GM12873 (cell line): ENCODE data around the gene PRPF8.

Experiments used
- CTCF ChIP-seq: IDR thresholded peaks from 2 replicates; pipeline ENCODE4 v1.5.1; 2012; ENCODE audit warnings: low read depth, mild to moderate bottlenecking, moderate library complexity, low read length, control low read depth; ENCODE audit not compliant: insufficient read depth; ENCODE audit errors: missing control alignments

The PRPF8 gene

DNA sequence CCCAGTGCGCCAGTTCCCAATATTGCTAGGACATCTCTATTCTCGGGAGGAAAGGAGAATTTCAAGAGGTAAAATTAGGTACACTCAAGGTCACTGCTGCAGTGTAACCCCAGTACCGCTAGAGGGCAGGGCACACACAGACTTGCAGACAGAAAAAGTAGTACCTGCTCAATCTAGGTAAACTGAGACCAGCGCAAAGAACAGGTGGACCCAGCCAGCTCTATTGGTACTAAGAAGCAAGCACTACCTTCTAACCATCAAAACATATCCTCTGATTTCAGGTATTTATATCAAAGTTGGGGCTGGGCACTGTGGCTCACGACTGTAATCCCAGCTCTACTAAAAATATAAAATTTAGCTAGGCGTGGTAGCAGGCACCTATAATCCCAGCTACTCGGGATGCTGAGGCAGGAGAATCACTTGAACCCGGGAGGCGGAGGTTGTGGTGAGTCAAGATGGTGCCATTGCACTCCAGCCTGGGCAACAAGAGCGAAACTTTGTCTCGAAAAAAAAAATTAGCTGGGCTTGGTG is 36.3 kb upstream of the PRPF8 start:
- TF ChIP-seq CTCF, result peak; percentile 99

DNA sequence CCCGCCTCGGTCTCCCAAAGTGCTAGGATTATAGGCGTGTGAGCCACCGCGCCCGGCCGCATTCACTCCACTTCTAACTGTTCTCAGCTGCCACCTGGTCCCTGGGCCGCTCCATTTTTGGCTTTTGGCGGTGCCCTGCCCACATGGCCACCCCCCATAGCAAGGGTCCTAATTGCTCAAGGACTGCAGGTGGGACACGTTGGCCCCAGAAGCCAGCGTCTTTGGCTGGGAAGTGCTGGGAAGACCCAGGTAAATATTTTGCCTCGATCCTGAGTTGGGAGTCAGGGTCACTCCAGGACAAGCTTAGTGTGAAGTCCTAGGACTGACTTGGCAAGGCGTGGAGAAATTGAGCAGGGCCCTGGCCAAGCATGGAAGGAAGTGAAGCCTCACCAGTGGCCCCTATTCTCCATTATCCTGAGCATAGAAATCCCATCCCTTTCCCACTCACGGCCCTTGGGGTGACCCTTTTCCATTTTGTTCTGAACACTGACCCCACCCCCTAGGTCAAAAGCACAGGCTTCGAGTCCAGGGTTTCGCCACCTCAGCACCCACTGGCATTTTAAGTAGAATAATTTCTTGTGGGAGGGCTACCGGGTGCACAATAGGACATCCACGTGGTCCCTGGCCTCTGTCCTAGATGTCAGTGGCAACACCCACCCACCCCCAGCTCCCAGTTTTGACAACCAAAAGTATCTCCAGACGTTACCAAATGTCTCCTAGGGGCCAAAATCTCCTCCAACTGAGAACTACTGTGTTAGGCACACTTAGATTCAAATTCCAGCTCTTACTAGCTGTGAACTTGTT is 33.9 kb upstream of the PRPF8 start:
- no peak for TF ChIP-seq CTCF

DNA sequence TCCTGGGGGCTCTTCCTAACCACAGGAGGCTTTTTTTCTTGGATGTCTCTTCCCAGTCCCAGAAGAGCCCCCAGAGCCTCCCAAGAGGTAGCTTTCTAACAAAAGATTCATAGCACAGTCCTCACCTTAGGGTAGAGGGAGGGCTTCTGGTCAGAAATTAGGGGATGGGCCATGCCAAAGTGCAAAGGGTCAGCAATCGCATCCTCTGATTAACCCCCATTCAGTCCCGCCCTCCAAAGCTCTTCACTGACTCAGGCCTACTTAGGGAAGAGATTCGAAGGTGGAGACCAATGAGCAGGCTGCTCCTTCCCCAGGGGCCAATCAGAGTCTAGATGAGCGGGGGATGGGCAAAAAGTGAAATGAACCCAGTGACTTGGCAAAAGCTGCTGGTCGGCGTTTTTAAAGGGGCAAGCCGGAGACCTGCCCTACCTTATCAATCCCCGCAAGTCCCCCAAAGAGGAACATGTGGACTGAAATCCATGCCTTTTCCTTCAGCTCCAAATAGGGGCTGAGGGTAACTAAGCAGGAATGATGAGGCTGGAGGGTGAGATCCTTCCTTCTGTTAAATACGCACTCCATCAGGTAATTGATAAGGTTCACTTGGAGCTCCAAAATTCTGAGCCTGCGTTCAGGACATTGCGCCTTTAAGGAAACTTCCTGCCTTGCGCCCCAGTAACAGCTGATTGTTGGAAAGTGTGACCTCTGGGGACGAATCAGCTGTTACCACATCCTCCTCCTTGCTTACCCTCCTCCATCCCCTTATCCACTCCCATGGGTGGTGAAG is 32.4 kb upstream of the PRPF8 start:
- no peak for TF ChIP-seq CTCF

- no peak for TF ChIP-seq CTCF
Observed at GRCh38 chr17:1716076-1716911, 31.6 kb upstream of the PRPF8 start.

GRCh38 chr17:1715803-1716075 is 31.1 kb upstream of the PRPF8 start:
- no peak for TF ChIP-seq CTCF

GRCh38 chr17:1714980-1715802 is 30.5 kb upstream of the PRPF8 start:
- no peak for TF ChIP-seq CTCF
